ENCODE measurements around the gene SLC39A11. TPM values are rescaled to one million over a fixed set of nuclear protein-coding genes. Genes with fewer than 3 reads are reported as not detected.
"Not testable (repeated sequence)": the region's sequence is repeated elsewhere in the genome, so short reads cannot be mapped to it uniquely, and the experiment has no call there.

Gene SLC39A11
- polyA plus RNA-seq, 1 donor from 2014 or later, result 8.0 TPM

DNA sequence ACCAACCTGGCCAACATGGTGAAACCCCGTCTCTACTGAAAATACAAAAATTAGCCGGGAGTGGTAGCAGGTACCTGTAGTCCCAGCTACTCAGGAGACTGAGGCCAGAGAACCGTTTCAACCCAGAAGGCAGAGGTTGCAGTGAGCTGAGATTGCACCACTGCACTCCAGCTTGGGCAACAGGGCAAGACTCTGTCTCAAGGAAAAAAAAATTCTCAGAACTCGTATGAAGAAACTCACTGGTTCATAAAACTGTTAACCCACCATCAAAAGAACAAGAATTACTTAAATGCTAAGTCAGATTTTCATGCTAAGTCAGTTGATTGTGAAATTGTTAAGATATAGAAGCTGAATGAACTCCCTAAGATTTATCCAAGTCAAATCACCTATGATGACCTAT, 31.3 kb downstream of the SLC39A11 start (continued):
- no peak for TF ChIP-seq TAF1 (IDR thresholded peaks at IDR 0.05; ENCODE audit: low read depth)

DNA sequence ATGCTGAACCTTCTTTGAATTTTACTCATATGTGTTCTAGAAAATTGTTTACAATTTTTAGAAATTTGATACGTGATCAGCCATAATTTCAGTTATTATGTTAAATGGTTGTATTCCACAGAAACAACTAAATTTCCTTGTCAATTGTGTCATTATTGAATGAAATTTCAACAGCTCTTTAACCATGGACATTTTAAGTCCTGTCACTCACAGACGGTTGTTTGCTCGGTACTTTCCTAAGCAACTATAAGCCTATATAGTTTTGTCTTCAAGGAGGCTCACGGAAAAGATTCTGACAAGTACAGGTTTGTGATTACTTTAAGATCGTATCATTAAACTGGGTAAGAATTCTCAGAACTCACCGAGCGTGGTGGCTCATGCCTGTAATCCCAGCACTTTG, 31.8 kb downstream of the SLC39A11 start:
- no peak overlapping the region for H3K27ac ChIP-seq (ENCODE audit: low read length)
- no peaks in the 10 kb centered on the region for H3K9me2 ChIP-seq (ENCODE audit: insufficient read depth, low read length)
- no peaks in the 10 kb centered on the region for H4K20me1 ChIP-seq (ENCODE audit: insufficient read depth)
- H3K27me3 ChIP-seq (ENCODE audit: insufficient read depth, low read depth, low read length), result no peaks in the 10 kb centered on the region
- H3K9ac ChIP-seq (ENCODE audit: low read length), result no peak overlapping the region
- no peaks in the 10 kb centered on the region for H3K36me3 ChIP-seq (ENCODE audit: insufficient read depth, low read length)
- H3K79me2 ChIP-seq (replicated peaks; ENCODE audit: insufficient read depth, low read length), result no peaks in the 10 kb centered on the region
- no peaks in the 10 kb centered on the region for H3K9me3 ChIP-seq (ENCODE audit: low read length)
- TF ChIP-seq CTCF (IDR thresholded peaks at IDR 0.05; ENCODE audit: poor library complexity, severe bottlenecking) (no peak), TAF1 (IDR thresholded peaks at IDR 0.05; ENCODE audit: low read depth) (no peak), EZH2 (IDR thresholded peaks at IDR 0.05; ENCODE audit: borderline replicate concordance, insufficient read depth, low read length, poor library complexity, severe bottlenecking) (no peak), MXI1 (conservative IDR thresholded peaks at IDR 0.05; ENCODE audit: poor library complexity, severe bottlenecking) (no peak), REST (IDR thresholded peaks at IDR 0.05; ENCODE audit: borderline replicate concordance) (no peak)
- no peak overlapping the region for H3K4me2 ChIP-seq (ENCODE audit: low read length)
- H3F3A ChIP-seq (ENCODE audit: insufficient read depth, low read length, poor library complexity, severe bottlenecking), result no peaks in the 10 kb centered on the region
- no peak overlapping the region for H3K4me3 ChIP-seq (ENCODE audit: low read length)
- no peak overlapping the region for H2AFZ ChIP-seq (ENCODE audit: low read depth, low read length)

GRCh38 chr17:73059713-73060112, 32.8 kb downstream of the SLC39A11 start:
- not testable (repeated sequence) for H3K79me2 ChIP-seq (replicated peaks; ENCODE audit: insufficient read depth, low read length); H3K4me2 ChIP-seq (ENCODE audit: low read length)

GRCh38 chr17:73058022-73058421, 34.5 kb downstream of the SLC39A11 start:
- H3K4me2 ChIP-seq (ENCODE audit: low read length), result no peak overlapping the region
- no peak overlapping the region for H3K9ac ChIP-seq (ENCODE audit: low read length)
- no peaks in the 10 kb centered on the region for H3K79me2 ChIP-seq (replicated peaks; ENCODE audit: insufficient read depth, low read length)
- H3K27ac ChIP-seq (ENCODE audit: low read length), result no peak overlapping the region
- no peaks in the 10 kb centered on the region for H3F3A ChIP-seq (ENCODE audit: insufficient read depth, low read length, poor library complexity, severe bottlenecking)
- no peaks in the 10 kb centered on the region for H3K27me3 ChIP-seq (ENCODE audit: insufficient read depth, low read depth, low read length)
- H3K9me2 ChIP-seq (ENCODE audit: insufficient read depth, low read length), result no peaks in the 10 kb centered on the region
- no peaks in the 10 kb centered on the region for H3K9me3 ChIP-seq (ENCODE audit: low read length)
- no peak overlapping the region for H3K4me3 ChIP-seq (ENCODE audit: low read length)
- no peak overlapping the region for H2AFZ ChIP-seq (ENCODE audit: low read depth, low read length)
- TF ChIP-seq REST (IDR thresholded peaks at IDR 0.05; ENCODE audit: borderline replicate concordance) (no peak), EP300 (conservative IDR thresholded peaks at IDR 0.05; ENCODE audit: poor library complexity, severe bottlenecking) (no peak), MXI1 (conservative IDR thresholded peaks at IDR 0.05; ENCODE audit: poor library complexity, severe bottlenecking) (no peak), POLR2AphosphoS5 (IDR thresholded peaks at IDR 0.05) (no peak), EZH2 (IDR thresholded peaks at IDR 0.05; ENCODE audit: borderline replicate concordance, insufficient read depth, low read length, poor library complexity, severe bottlenecking) (no peak), SMC3 (conservative IDR thresholded peaks at IDR 0.05; ENCODE audit: poor library complexity) (no peak)
- H3K36me3 ChIP-seq (ENCODE audit: insufficient read depth, low read length), result no peaks in the 10 kb centered on the region
- no peaks in the 10 kb centered on the region for H4K20me1 ChIP-seq (ENCODE audit: insufficient read depth)

More at GRCh38 chr17:73059713-73060112, 32.8 kb downstream of the SLC39A11 start:
- H3K27me3 ChIP-seq (ENCODE audit: insufficient read depth, low read depth, low read length); H3K9ac ChIP-seq (ENCODE audit: low read length); H3K9me2 ChIP-seq (ENCODE audit: insufficient read depth, low read length); H4K20me1 ChIP-seq (ENCODE audit: insufficient read depth); H3F3A ChIP-seq (ENCODE audit: insufficient read depth, low read length, poor library complexity, severe bottlenecking); H2AFZ ChIP-seq (ENCODE audit: low read depth, low read length); H3K4me3 ChIP-seq (ENCODE audit: low read length); H3K9me3 ChIP-seq (ENCODE audit: low read length); H3K27ac ChIP-seq (ENCODE audit: low read length); H3K36me3 ChIP-seq (ENCODE audit: insufficient read depth, low read length): not testable (repeated sequence)
